ENCODE measurements around the gene SLC22A1. TPM values are rescaled to one million over a fixed set of nuclear protein-coding genes. Genes with fewer than 3 reads are reported as not detected.
"Not testable (repeated sequence)": the region's sequence is repeated elsewhere in the genome, so short reads cannot be mapped to it uniquely, and the experiment has no call there.

Gene SLC22A1
- total and polyA plus RNA-seq, 12 donors, result 0.26 to 7.1 (median 1.7) TPM; not detected in 2

- DNase-seq, result no peak
- intact Hi-C loops (cut with DNase I), result no loop called here
Observed at GRCh38 chr6:160121981-160122380, 366 bp downstream of the SLC22A1 start.

DNA sequence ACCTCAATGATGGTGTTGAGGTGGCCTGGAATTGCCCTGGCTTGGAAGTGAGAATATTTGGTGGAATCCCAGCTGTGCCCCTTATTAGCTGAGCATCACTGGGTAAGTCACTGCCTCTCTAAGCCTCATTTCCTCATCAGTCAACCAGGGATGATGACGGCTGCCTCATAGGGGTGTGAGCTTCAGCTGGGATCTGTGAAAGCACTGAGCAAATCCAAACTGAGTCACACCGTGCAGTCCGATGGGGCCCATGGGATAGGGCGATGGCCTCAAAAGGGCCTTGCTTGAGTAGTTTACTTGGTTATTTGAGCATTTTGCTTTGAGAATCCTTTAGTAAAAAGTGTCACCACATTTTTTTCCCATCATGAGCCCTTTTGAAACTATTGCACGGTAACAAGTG, 1.1 kb downstream of the SLC22A1 start:
- no peaks in the 10 kb centered on the region for H3K9me3 ChIP-seq (replicated peaks in 1 of 3)
- intact Hi-C loops (cut with DNase I), result no loop called here
- no peaks in the 10 kb centered on the region for H3K36me3 ChIP-seq (replicated peaks in 1 of 2)
- H3K27ac ChIP-seq, result no peak overlapping the region
- no peak for DNase-seq
- H3K4me3 ChIP-seq, result no peak overlapping the region
- WGBS, 4 donors, result 89 to 96% (median 96%) methylated on average over 5 of the region's 5 CpGs
- H3K4me1 ChIP-seq (replicated peaks in 1 of 2), result no peaks in the 10 kb centered on the region
- no peaks in the 10 kb centered on the region for H3K27me3 ChIP-seq
- TF ChIP-seq CTCF (IDR thresholded peaks at IDR 0.05), result no peak
- TF ChIP-seq POLR2A (IDR thresholded peaks at IDR 0.05), result no peak

More at GRCh38 chr6:160121981-160122380, 366 bp downstream of the SLC22A1 start:
- no peaks in the 10 kb centered on the region for H3K9me3 ChIP-seq (replicated peaks in 1 of 3)
- no peaks in the 10 kb centered on the region for H3K4me1 ChIP-seq (replicated peaks in 1 of 2)
- H3K36me3 ChIP-seq (replicated peaks in 1 of 2), result no peaks in the 10 kb centered on the region
- no peak overlapping the region for H3K4me3 ChIP-seq
- H3K27ac ChIP-seq, result no peak overlapping the region
- H3K27me3 ChIP-seq, result no peaks in the 10 kb centered on the region
- WGBS, 4 donors, result 94 to 100% (median 97%) methylated on average over 3 to 14 of the region's 14 CpGs
- TF ChIP-seq POLR2A (IDR thresholded peaks at IDR 0.05), result no peak
- no peak for TF ChIP-seq CTCF (IDR thresholded peaks at IDR 0.05)

- intact Hi-C loops (cut with DNase I), result no loop called here
- WGBS, 4 donors, result 89 to 96% (median 92%) methylated on average over 2 of the region's 2 CpGs
- no peak overlapping the region for H3K4me3 ChIP-seq
- H3K36me3 ChIP-seq (replicated peaks in 1 of 2), result no peaks in the 10 kb centered on the region
- no peaks in the 10 kb centered on the region for H3K4me1 ChIP-seq (replicated peaks in 1 of 2)
- DNase-seq, result no peak
- H3K9me3 ChIP-seq (replicated peaks in 1 of 3), result no peaks in the 10 kb centered on the region
- no peak overlapping the region for H3K27ac ChIP-seq
- H3K27me3 ChIP-seq, result no peaks in the 10 kb centered on the region
- no peak for TF ChIP-seq POLR2A (IDR thresholded peaks at IDR 0.05)
Observed at GRCh38 chr6:160124007-160124406, 2.4 kb downstream of the SLC22A1 start.

- no peak overlapping the region for H3K4me3 ChIP-seq
- no peaks in the 10 kb centered on the region for H3K27me3 ChIP-seq
- no peaks in the 10 kb centered on the region for H3K36me3 ChIP-seq (replicated peaks in 1 of 2)
- TF ChIP-seq POLR2A (IDR thresholded peaks at IDR 0.05) (no peak), CTCF (IDR thresholded peaks at IDR 0.05) (no peak)
- H3K9me3 ChIP-seq (replicated peaks in 1 of 3), result no peaks in the 10 kb centered on the region
- no peak for DNase-seq
- no peaks in the 10 kb centered on the region for H3K4me1 ChIP-seq (replicated peaks in 1 of 2)
- intact Hi-C loops (cut with DNase I), result no loop called here
- no peak overlapping the region for H3K27ac ChIP-seq
- WGBS, 4 donors, result 86 to 95% (median 89%) methylated on average over 5 of the region's 5 CpGs
Observed at GRCh38 chr6:160124605-160125004, 3.0 kb downstream of the SLC22A1 start.

GRCh38 chr6:160125105-160125504, 3.5 kb downstream of the SLC22A1 start:
- intact Hi-C loops (cut with DNase I); H3K4me3 ChIP-seq; DNase-seq; H3K9me3 ChIP-seq (replicated peaks in 1 of 3); H3K27me3 ChIP-seq; H3K36me3 ChIP-seq (replicated peaks in 1 of 2); H3K4me1 ChIP-seq (replicated peaks in 1 of 2); H3K27ac ChIP-seq: not testable (repeated sequence)
- WGBS, 4 donors, result 89 to 94% (median 92%) methylated on average over 5 of the region's 5 CpGs

Measured in adrenal gland (tissue), 12 donors.